ENCODE data around the gene ABL1. TPM values are rescaled to one million over a fixed set of nuclear protein-coding genes. Genes with fewer than 3 reads are reported as not detected.

ABL1 gene
- total RNA-seq, 1 donor from 2014 or later, result 31.2 TPM

DNA sequence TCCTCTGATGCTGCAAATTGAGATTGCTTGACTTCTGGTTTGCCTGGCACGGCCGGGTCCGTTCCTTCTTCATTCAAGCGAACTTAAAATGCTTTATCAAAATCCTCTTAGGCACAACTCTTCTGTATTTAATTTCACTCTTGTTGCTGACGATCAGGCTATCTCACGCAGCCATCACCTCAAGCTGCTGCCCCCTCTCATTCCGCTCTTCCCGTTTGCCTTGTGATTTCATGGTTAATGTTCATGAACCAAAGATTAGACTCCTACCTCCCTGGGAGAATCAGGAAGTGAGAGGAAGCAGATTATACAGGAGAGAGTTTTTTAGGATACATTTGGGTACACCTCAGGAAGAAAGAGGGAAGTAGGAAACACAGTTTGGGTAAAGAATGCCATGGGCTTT is 38.9 kb downstream of the ABL1 start:
- no peak for DNase-seq (ENCODE audit: low read depth)
- no peak overlapping the region for H3K4me3 ChIP-seq (ENCODE audit: low read depth, low read length)
- TF ChIP-seq, protein P1, sequence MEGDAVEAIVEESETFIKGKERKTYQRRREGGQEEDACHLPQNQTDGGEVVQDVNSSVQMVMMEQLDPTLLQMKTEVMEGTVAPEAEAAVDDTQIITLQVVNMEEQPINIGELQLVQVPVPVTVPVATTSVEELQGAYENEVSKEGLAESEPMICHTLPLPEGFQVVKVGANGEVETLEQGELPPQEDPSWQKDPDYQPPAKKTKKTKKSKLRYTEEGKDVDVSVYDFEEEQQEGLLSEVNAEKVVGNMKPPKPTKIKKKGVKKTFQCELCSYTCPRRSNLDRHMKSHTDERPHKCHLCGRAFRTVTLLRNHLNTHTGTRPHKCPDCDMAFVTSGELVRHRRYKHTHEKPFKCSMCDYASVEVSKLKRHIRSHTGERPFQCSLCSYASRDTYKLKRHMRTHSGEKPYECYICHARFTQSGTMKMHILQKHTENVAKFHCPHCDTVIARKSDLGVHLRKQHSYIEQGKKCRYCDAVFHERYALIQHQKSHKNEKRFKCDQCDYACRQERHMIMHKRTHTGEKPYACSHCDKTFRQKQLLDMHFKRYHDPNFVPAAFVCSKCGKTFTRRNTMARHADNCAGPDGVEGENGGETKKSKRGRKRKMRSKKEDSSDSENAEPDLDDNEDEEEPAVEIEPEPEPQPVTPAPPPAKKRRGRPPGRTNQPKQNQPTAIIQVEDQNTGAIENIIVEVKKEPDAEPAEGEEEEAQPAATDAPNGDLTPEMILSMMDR (conservative IDR thresholded peaks at IDR 0.05; ENCODE audit: low read depth, low read length), result no peak

DNA sequence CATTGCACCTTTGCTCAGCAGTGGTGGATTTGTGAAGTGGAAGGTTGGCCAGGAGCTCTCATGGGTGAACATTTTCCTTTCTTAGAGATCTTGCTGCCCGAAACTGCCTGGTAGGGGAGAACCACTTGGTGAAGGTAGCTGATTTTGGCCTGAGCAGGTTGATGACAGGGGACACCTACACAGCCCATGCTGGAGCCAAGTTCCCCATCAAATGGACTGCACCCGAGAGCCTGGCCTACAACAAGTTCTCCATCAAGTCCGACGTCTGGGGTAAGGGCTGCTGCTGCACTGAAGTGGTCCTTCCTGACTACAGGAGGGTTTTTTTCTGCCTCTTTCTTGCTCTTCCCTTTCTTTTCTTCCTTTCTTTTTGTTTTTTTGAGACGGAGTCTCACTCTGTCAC is 39.7 kb downstream of the ABL1 start:
- H3K4me3 ChIP-seq (ENCODE audit: low read depth, low read length), result no peak overlapping the region
- DNase-seq (ENCODE audit: low read depth), result no peak
- TF ChIP-seq, protein P1 (conservative IDR thresholded peaks at IDR 0.05; ENCODE audit: low read depth, low read length), result no peak

DNA sequence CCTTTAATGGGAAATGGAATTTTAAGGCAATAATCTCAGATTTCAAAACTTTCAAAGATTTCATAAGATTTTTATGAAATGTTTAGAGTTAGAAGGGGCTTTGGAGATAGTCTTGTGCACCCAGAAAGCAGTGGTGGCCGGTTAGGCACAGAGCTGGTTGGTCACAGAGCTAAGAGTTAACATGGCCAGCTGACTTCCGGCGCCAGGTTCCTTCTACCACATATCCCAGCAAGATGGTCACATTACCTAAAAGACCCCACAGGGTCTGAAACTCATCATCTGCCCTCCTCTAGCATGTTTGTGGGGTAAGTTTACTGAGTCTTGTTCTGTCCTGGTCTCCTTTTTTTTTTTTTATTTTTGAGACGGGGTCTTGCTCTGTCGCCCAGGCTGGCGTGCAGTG is 42.2 kb downstream of the ABL1 start:
- H3K4me3 ChIP-seq (ENCODE audit: low read depth, low read length), result no peak overlapping the region
- TF ChIP-seq, protein P1 (conservative IDR thresholded peaks at IDR 0.05; ENCODE audit: low read depth, low read length), result no peak
- DNase-seq (ENCODE audit: low read depth), result no peak

DNA sequence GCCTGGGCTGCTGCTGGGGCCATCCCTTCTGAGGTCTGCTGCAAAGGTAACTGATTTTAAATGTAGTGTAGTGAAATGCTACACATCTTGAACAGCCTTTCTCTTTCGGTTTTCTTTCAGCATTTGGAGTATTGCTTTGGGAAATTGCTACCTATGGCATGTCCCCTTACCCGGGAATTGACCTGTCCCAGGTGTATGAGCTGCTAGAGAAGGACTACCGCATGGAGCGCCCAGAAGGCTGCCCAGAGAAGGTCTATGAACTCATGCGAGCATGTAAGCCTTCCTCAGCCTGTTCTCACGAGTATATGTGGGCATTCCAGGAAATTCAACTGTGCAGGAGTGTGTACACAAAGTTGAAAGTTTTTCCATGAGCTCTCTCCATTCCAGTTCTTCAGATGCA is 43.2 kb downstream of the ABL1 start:
- DNase-seq (ENCODE audit: low read depth), result no peak
- H3K4me3 ChIP-seq (ENCODE audit: low read depth, low read length), result no peak overlapping the region
- TF ChIP-seq, protein P1 (conservative IDR thresholded peaks at IDR 0.05; ENCODE audit: low read depth, low read length), result no peak

DNA sequence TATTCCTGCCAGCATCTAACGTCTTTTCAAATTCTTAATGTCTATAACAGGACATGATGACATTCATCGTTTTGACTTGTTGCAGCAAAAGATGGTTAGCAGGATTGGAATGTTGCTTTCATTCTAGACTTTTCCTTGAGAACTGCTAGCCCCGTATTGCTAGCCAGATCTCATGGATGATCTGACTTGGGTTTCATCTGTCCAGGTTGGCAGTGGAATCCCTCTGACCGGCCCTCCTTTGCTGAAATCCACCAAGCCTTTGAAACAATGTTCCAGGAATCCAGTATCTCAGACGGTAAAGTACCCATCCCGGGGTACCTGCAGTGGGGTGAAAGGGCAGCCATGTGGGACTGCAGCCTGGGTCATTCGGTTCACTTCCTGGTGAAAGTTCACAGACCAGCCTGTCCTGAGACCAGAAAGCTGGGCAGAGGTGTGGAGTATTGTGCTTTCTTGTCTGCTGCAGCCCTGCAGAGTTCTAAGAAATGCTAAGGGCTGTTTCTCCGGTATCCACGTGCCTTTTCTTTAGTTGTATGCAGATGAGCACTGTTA is 44.9 kb downstream of the ABL1 start:
- DNase-seq (ENCODE audit: low read depth), result no peak
- no peak overlapping the region for H3K4me3 ChIP-seq (ENCODE audit: low read depth, low read length)
- TF ChIP-seq, protein P1 (conservative IDR thresholded peaks at IDR 0.05; ENCODE audit: low read depth, low read length), result no peak

DNA sequence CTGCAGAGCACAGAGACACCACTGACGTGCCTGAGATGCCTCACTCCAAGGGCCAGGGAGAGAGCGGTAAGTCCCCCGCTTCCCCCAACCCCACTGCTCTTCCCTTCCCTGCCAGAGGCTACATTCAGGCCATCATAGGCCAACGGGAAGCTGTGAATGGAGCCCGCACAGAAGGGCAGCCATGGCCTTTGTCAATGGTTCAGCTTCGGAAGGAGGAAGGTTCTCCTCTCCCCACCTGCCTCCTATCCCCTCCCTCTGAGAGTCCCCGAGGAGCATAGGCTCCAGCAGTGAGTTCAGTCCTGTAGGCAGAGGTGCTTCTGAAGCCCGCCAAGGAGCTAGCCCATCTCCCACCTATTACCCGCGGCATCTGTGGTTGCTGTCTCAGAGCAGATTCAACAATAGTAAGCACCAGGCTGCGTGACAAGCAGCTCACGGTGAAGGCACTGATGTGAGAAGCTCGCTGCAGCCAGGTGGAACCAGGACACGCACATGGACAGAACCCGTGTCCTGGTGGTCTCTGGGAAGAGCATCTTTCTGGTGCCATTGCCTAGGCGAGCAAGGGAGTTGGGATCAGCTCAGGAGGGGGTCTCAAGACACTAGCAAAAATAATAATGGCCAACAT is 45.7 kb downstream of the ABL1 start:
- TF ChIP-seq, protein P1 (conservative IDR thresholded peaks at IDR 0.05; ENCODE audit: low read depth, low read length), result no peak
- DNase-seq (ENCODE audit: low read depth), result no peak
- no peak overlapping the region for H3K4me3 ChIP-seq (ENCODE audit: low read depth, low read length)

DNA sequence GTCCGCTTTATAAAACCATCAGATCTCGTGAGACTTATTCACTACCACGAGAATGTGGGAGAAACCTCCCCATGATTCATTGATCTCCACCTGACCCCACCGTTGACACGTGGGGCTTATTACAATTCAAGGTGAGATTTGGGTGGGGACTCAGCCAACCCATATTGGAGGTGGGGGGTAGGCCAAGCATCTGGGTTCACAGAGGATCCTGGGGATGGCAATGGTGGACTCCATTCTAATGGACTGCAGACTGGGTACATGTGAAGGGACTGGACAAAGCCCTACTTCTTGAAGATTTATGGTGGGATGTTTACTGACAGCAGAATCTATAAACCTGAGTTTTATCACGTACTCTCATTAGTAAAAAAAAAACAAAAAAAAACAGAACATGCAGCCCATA is 46.5 kb downstream of the ABL1 start:
- H3K4me3 ChIP-seq (ENCODE audit: low read depth, low read length), result no peak overlapping the region
- no peak for DNase-seq (ENCODE audit: low read depth)
- TF ChIP-seq, protein P1 (conservative IDR thresholded peaks at IDR 0.05; ENCODE audit: low read depth, low read length), result no peak
